ENCODE data around the gene SETBP1. TPM values are rescaled to one million over a fixed set of nuclear protein-coding genes. Genes with fewer than 3 reads are reported as not detected.

The SETBP1 gene
- polyA plus RNA-seq, 1 experiment = 2.9 TPM

GRCh38 chr18:44815108-44815507, 134.4 kb downstream of the SETBP1 start:
- no peaks in the 10 kb centered on the region for H3K27me3 ChIP-seq (ENCODE audit: control insufficient read depth, insufficient read depth, low read length)
- no peak for DNase-seq (ENCODE audit: low read depth)
- ChIA-PET CTCF (interaction anchor here (0.6 to 1.7 kb wide), 2 partner anchors 8 to 13 kb away, joined by 3 to 5 read pairs; no protein-coding TSS in a partner anchor), POLR2A (no interaction called here)
- H3K4me3 ChIP-seq (ENCODE audit: low read depth, low read length) = no peak overlapping the region
- no peak for TF ChIP-seq CTCF (IDR thresholded peaks at IDR 0.05; ENCODE audit: insufficient read depth, low read depth, low read length)
- H3K36me3 ChIP-seq (ENCODE audit: control insufficient read depth, insufficient read depth, low read length) = no peaks in the 10 kb centered on the region; the same call in 1 of the 2 replicates

GRCh38 chr18:44816050-44816449, 135.4 kb downstream of the SETBP1 start:
- 0 out of 2 replicates have a peak, but pooled peaks cover 2% of the 10 kb centered on the region for H3K27me3 ChIP-seq (ENCODE audit: control insufficient read depth, insufficient read depth, low read length)
- no peak overlapping the region for H3K4me3 ChIP-seq (ENCODE audit: low read depth, low read length)
- ChIA-PET POLR2A (interaction anchor here (0.5 kb wide), 1 partner anchor 66 kb away, joined by 3 read pairs; no protein-coding TSS in a partner anchor), CTCF (no interaction called here)
- no peaks in the 10 kb centered on the region; the same call in 1 of the 2 replicates for H3K36me3 ChIP-seq (ENCODE audit: control insufficient read depth, insufficient read depth, low read length)
- TF ChIP-seq CTCF (IDR thresholded peaks at IDR 0.05; ENCODE audit: insufficient read depth, low read depth, low read length) = no peak
- no peak for DNase-seq (ENCODE audit: low read depth)

- 0 out of 2 replicates have a peak, but pooled peaks cover 2% of the 10 kb centered on the region for H3K27me3 ChIP-seq (ENCODE audit: control insufficient read depth, insufficient read depth, low read length)
- POLR2A ChIA-PET = no interaction called here
- CTCF ChIA-PET = interaction anchor here (0.6 kb wide), 1 partner anchor 95 kb away, joined by 4 read pairs; no protein-coding TSS in a partner anchor
- H3K4me3 ChIP-seq (ENCODE audit: low read depth, low read length) = no peak overlapping the region
- no peak for TF ChIP-seq CTCF (IDR thresholded peaks at IDR 0.05; ENCODE audit: insufficient read depth, low read depth, low read length)
- no peaks in the 10 kb centered on the region; the same call in 1 of the 2 replicates for H3K36me3 ChIP-seq (ENCODE audit: control insufficient read depth, insufficient read depth, low read length)
- no peak for DNase-seq (ENCODE audit: low read depth)
Observed at GRCh38 chr18:44816477-44816876, 135.8 kb downstream of the SETBP1 start.

- DNase-seq (ENCODE audit: low read depth) = no peak
- CTCF ChIA-PET = no interaction called here
- Histone ChIP-seq H3K4me3 (ENCODE audit: low read depth, low read length) (no peak overlapping the region), H3K27me3 (ENCODE audit: control insufficient read depth, insufficient read depth, low read length) (0 out of 2 replicates have a peak, but pooled peaks cover 2% of the 10 kb centered on the region), H3K36me3 (ENCODE audit: control insufficient read depth, insufficient read depth, low read length) (no peaks in the 10 kb centered on the region; the same call in 1 of the 2 replicates)
- no peak for TF ChIP-seq CTCF (IDR thresholded peaks at IDR 0.05; ENCODE audit: insufficient read depth, low read depth, low read length)
- POLR2A ChIA-PET = no interaction called here
Observed at GRCh38 chr18:44817831-44818473, 137.3 kb downstream of the SETBP1 start.

- H3K27me3 ChIP-seq (ENCODE audit: control insufficient read depth, insufficient read depth, low read length) = 0 out of 2 replicates have a peak, but pooled peaks cover 2% of the 10 kb centered on the region
- CTCF ChIA-PET = no interaction called here
- H3K4me3 ChIP-seq (ENCODE audit: low read depth, low read length) = no peak overlapping the region
- POLR2A ChIA-PET = no interaction called here
- no peak for TF ChIP-seq CTCF (IDR thresholded peaks at IDR 0.05; ENCODE audit: insufficient read depth, low read depth, low read length)
- no peaks in the 10 kb centered on the region; the same call in 1 of the 2 replicates for H3K36me3 ChIP-seq (ENCODE audit: control insufficient read depth, insufficient read depth, low read length)
- DNase-seq (ENCODE audit: low read depth) = no peak
Observed at GRCh38 chr18:44818668-44819403, 138.1 kb downstream of the SETBP1 start.

Measured in BJ (cell line).